ENCODE measurements around the gene ETFB. TPM values are rescaled to one million over a fixed set of nuclear protein-coding genes. Genes with fewer than 3 reads are reported as not detected.

ETFB gene
- total RNA-seq, 1 experiment from 2014 or later: 140 TPM

- no peak for TF ChIP-seq ELF1 (IDR thresholded peaks at IDR 0.05; ENCODE audit: borderline replicate concordance, low read depth)
- TF ChIP-seq POLR2A (IDR thresholded peaks at IDR 0.05; ENCODE audit: borderline replicate concordance, extremely low read depth, insufficient read depth, insufficient read length): no peak
- no peak for TF ChIP-seq ZNF274 (IDR thresholded peaks at IDR 0.05; ENCODE audit: low read depth, low read length)
- no peak for TF ChIP-seq FOSL1 (IDR thresholded peaks at IDR 0.05; ENCODE audit: low read depth)
These were observed 18.8 kb downstream of the ETFB start (continued) for GRCh38 chr19:51347209-51347928.

GRCh38 chr19:51346742-51347141, 19.4 kb downstream of the ETFB start:
- no peaks in the 10 kb centered on the region for H3K9me2 ChIP-seq (ENCODE audit: insufficient read depth)
- H3K36me3 ChIP-seq (ENCODE audit: control insufficient read depth in 1 of 2, insufficient read depth in 2 of 2, low read length in 2 of 2): peaks cover 3 to 14% of the 10 kb centered on the region in 2 experiments; a peak in 3 of 4 replicates
- CTCF ChIA-PET: no interaction called here
- no peaks in the 10 kb centered on the region for H4K20me1 ChIP-seq (ENCODE audit: insufficient read depth)
- intact Hi-C loops (cut with micrococcal nuclease): no loop called here
- no peak overlapping the region for H3K9ac ChIP-seq (ENCODE audit: low read length)
- POLR2A ChIA-PET: no interaction called here
- TF ChIP-seq ATF3 (IDR thresholded peaks at IDR 0.05) (no peak), EZH2phosphoT487 (IDR thresholded peaks at IDR 0.05; ENCODE audit: borderline replicate concordance) (no peak)
- TF ChIP-seq, protein P1, sequence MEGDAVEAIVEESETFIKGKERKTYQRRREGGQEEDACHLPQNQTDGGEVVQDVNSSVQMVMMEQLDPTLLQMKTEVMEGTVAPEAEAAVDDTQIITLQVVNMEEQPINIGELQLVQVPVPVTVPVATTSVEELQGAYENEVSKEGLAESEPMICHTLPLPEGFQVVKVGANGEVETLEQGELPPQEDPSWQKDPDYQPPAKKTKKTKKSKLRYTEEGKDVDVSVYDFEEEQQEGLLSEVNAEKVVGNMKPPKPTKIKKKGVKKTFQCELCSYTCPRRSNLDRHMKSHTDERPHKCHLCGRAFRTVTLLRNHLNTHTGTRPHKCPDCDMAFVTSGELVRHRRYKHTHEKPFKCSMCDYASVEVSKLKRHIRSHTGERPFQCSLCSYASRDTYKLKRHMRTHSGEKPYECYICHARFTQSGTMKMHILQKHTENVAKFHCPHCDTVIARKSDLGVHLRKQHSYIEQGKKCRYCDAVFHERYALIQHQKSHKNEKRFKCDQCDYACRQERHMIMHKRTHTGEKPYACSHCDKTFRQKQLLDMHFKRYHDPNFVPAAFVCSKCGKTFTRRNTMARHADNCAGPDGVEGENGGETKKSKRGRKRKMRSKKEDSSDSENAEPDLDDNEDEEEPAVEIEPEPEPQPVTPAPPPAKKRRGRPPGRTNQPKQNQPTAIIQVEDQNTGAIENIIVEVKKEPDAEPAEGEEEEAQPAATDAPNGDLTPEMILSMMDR (IDR thresholded peaks at IDR 0.05 in 2 of 3, conservative IDR thresholded peaks at IDR 0.05 in 1 of 3; ENCODE audit: borderline replicate concordance in 1 of 3, insufficient read depth in 1 of 3, low read depth in 2 of 3, low read length in 2 of 3): peak in 1 of 3 experiments; percentile 23; a peak in 1 of 6 replicates
- no peaks in the 10 kb centered on the region for H3K79me2 ChIP-seq (ENCODE audit: insufficient read depth, low read length)
- ATAC-seq (no peak), DNase-seq (ENCODE audit: low read depth, low spot score) (no peak)
- no peak overlapping the region for H3K4me3 ChIP-seq (replicated peaks in 1 of 2; ENCODE audit: low read depth in 1 of 2, low read length in 2 of 2)
- H3K4me2 ChIP-seq (ENCODE audit: low read length): no peak overlapping the region
- H3K4me1 ChIP-seq (ENCODE audit: control insufficient read depth in 1 of 2, insufficient read depth in 2 of 2, low read length in 2 of 2): peaks cover 0 to 37% of the 10 kb centered on the region in 2 experiments; a peak in 3 of 4 replicates
- no peaks in the 10 kb centered on the region for H3K27me3 ChIP-seq (ENCODE audit: insufficient read depth, low read length)
- H3K9me3 ChIP-seq (ENCODE audit: control insufficient read depth in 1 of 2, insufficient read depth in 1 of 2, low read depth in 1 of 2, low read length in 2 of 2): no peaks in the 10 kb centered on the region
- no peak overlapping the region for H2AFZ ChIP-seq (ENCODE audit: low read depth, low read length, poor library complexity, severe bottlenecking)
- H3K27ac ChIP-seq (ENCODE audit: low read depth, low read length): no peak overlapping the region
- RAD21 ChIA-PET (ENCODE audit: low non-redundant PET in 1 of 2, low total read pairs in 2 of 2, uncharacterized antibody in 2 of 2, unreplicated experiment in 2 of 2): no interaction called here
- BruUV-seq (replicated peaks): no TSS peak

Data from HCT116 (cell line).